ENCODE results near the gene BCR. TPM values are rescaled to one million over a fixed set of nuclear protein-coding genes. Genes with fewer than 3 reads are reported as not detected.

BCR gene
- total RNA-seq, 1 experiment from 2014 or later, result 27.0 TPM

DNA sequence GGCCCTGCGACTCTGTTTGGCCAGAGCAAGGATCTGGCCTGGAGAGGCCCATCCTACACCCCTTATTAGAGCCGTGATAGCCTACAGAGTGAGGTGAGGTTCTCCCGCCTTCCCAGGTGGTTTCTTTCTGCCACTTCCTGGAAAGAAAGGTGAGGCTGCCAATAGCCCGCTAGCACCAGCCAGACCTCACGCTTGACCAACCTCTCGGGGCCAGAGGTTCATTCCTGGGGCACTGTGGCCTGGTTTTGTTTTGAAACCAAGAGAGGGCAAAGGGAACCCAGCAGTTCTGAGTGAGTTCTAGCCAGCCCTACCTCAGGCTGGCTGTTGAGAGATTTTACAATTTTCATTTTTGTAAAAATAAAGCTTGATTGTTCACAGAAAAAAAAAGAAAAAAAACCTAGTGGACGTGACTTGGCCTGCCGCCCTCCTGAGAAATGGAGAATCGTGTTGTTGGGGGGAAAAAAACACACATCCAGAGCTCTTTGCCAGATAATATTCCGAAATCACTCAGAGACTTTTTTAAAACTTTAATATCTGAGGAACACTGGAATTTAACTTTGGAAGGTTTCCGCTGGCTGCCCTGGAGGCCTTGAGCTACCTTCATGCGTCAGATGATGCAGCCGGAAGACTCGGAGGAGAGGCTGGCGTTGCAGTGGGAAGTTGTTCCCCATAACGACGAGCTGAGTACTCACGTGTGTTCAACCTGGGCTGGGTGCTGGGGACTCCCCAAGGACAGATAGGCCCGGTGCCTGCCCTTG lies 84.5 kb downstream of the BCR start:
- H3K36me3 ChIP-seq, result peaks cover 82% of the 10 kb centered on the region
- no peak for DNase-seq (ENCODE audit: low read depth in 1 of 2, low spot score in 2 of 2)
- no peaks in the 10 kb centered on the region for H3K4me1 ChIP-seq (replicated peaks)
- H3K27me3 ChIP-seq (replicated peaks), result no peaks in the 10 kb centered on the region
- no peak overlapping the region for H3K27ac ChIP-seq
- no peak overlapping the region for H3K4me3 ChIP-seq
- H3K9me3 ChIP-seq (replicated peaks), result no peaks in the 10 kb centered on the region

DNA sequence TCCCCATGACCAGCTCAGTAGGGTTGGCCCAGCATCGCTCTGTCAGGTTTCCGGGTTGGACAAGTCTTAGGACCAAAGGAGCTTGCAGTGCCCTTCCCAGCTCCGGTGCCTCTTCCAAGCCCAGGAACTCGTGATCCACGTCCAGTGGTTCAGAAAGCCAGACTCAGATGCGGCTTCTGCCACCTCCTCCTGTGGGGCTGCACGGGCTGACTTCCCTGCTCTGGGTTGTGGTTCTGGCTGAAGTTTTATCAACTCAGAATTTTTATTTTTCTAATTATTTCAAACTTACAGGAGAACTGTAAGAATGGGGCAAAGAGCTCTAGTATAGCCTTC lies 85.0 kb downstream of the BCR start:
- Histone ChIP-seq H3K4me3 (no peak overlapping the region), H3K9me3 (replicated peaks) (no peaks in the 10 kb centered on the region), H3K36me3 (peaks cover 82% of the 10 kb centered on the region), H3K27ac (no peak overlapping the region), H3K27me3 (replicated peaks) (no peaks in the 10 kb centered on the region), H3K4me1 (replicated peaks) (no peaks in the 10 kb centered on the region)
- no peak for DNase-seq (ENCODE audit: low read depth in 1 of 2, low spot score in 2 of 2)

DNA sequence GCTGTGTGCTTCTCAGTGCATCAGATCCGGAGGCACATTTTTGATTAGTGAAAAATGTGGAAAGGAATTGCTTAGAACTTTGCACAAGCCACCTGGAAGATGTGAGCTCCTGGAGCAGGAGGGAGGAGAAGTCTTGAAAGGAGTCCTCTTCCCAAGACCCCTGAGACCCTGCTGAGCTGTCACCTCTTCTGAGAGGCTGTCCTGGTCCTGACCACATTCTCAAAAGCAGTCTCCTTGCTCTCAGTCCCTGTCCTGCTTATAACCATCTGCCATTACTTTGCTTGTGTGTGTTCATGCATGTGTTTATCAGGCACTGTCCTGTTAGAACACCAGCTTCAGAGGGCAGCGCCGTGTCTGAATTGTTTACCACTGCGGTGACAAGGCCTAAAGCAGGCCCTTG lies 86.5 kb downstream of the BCR start:
- H3K4me1 ChIP-seq (replicated peaks), result no peaks in the 10 kb centered on the region
- no peaks in the 10 kb centered on the region for H3K27me3 ChIP-seq (replicated peaks)
- H3K27ac ChIP-seq, result no peak overlapping the region
- DNase-seq (ENCODE audit: low read depth in 1 of 2, low spot score in 2 of 2), result no peak
- H3K4me3 ChIP-seq, result no peak overlapping the region
- no peaks in the 10 kb centered on the region for H3K9me3 ChIP-seq (replicated peaks)
- H3K36me3 ChIP-seq, result peaks cover 85% of the 10 kb centered on the region

DNA sequence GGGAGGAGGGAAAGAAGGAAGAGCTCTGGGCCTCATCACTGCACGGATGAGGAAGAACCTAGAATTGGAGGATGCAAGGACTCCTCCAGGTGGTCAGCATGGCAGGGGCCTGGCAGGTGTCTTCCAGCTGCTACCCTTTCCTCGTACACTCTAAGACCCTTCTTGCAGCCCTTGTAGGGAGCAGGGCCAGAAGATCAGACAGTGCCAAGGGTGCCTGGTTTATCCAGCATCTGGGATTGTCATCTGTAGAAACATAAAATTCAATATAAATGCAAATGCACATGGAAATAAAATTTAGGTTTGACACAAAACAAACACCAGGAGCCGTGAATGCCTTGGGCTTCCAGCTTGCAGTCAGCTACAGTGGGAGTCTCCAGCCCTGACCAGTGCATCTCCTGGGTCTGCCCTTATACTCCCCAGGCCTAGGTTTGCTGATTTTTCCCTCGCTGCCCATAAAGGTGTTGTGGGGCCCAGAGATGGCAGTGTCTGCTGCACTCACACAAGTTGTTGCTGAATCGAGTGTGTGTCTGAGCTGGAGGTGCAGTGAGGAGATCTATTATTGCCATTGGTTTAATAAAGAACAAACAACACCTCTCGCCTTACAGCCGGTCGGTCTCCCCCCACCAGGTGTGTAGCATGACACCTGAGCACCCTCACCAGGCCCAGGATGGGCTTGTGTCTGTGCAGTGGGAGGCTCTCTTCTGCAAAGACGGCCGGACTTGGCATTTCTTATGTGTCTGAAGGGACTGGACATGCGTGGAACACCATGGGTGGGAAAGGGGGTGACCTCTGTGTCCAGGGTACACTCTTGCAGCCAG lies 87.1 kb downstream of the BCR start:
- no peak overlapping the region for H3K4me3 ChIP-seq
- no peaks in the 10 kb centered on the region for H3K4me1 ChIP-seq (replicated peaks)
- H3K27ac ChIP-seq, result no peak overlapping the region
- H3K27me3 ChIP-seq (replicated peaks), result no peaks in the 10 kb centered on the region
- DNase-seq (ENCODE audit: low read depth in 1 of 2, low spot score in 2 of 2), result no peak
- H3K9me3 ChIP-seq (replicated peaks), result no peaks in the 10 kb centered on the region
- H3K36me3 ChIP-seq, result peaks cover 86% of the 10 kb centered on the region

DNA sequence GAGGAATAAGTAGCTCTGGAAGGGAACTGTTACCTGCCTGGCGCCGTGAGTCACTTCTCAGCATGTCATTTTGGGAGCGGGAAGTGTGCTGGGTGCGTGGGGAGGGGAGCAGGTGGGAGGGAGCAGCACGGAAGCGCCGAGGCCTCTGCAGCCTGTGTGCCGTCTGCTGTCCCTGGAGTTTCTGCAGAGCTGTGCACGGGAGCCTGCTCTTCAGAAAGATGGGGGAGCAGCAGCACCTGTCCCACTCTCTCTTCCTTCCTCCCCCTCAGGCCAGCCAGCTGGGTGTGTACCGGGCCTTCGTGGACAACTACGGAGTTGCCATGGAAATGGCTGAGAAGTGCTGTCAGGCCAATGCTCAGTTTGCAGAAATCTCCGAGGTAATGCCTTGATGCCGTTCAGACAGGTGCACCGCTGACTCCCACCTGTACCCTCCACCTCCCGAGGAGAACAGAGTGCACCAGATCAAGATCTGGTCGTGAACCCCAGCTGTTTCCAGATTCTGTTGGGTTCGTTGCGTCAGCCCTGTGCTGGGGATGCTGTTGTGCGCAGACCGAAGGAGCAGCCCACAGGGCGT lies 87.9 kb downstream of the BCR start:
- Histone ChIP-seq H3K27me3 (replicated peaks) (no peaks in the 10 kb centered on the region), H3K4me1 (replicated peaks) (no peaks in the 10 kb centered on the region), H3K4me3 (no peak overlapping the region), H3K9me3 (replicated peaks) (no peaks in the 10 kb centered on the region), H3K36me3 (peaks cover 88% of the 10 kb centered on the region), H3K27ac (no peak overlapping the region)
- DNase-seq (ENCODE audit: low read depth in 1 of 2, low spot score in 2 of 2), result no peak

DNA sequence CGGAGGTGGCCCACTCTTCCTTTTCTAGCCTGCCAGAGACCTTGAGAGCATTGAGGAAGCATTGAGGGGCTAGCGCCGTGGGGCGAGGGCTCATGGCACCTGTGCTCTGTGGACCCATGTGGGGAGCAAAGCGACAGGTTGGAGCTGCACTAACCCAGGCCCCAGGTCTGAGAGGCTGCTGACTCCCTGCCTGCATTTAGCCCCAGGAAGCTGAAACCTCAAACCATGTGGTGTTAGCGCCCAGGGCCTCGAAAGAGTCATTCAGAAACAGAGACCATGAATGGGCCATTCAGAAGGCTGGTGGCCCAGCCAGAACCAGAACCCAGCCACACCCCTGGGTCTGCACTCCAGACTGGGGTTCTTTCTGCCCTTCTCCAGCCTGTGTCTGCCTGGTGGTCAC lies 88.6 kb downstream of the BCR start:
- H3K36me3 ChIP-seq, result peaks cover 88% of the 10 kb centered on the region
- no peak for DNase-seq (ENCODE audit: low read depth in 1 of 2, low spot score in 2 of 2)
- H3K9me3 ChIP-seq (replicated peaks), result no peaks in the 10 kb centered on the region
- H3K27me3 ChIP-seq (replicated peaks), result no peaks in the 10 kb centered on the region
- H3K4me1 ChIP-seq (replicated peaks), result no peaks in the 10 kb centered on the region
- no peak overlapping the region for H3K27ac ChIP-seq
- H3K4me3 ChIP-seq, result no peak overlapping the region

DNA sequence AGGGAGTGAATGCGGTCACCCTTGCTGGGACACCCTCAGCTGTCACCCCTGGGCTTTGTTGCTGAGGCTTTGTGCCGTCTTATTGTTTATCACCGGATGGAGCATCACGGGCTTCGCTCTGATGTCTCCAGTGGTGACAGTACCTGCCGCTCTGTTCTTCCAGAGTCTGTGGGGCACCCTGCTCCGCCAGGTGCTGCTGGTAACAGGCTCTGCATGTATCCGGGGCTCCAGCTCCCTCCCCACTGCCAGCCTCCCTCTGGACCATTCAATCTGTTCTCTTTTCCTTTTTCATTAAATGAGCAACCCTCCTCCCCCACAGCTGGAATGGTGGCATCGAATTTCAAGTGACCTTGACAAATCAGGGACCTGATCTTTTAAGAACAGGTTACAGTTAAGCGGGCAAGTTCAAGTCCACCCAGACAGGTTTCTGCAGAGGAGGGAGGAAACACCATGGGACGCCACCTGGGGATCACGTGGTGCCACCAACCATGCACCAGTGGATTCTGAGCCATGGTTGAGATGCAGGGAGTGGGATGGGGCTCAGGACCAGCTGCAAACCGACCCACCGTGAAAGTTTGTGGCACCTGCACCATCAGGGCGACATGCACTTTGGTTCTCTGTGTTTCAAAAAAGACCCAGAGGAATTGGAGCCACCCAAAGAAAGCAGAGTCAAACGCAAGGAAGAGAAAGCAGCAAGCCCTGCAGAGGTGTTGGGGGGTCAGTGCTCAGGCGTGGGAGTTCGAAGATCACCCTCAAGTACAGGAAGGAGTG lies 89.3 kb downstream of the BCR start:
- Histone ChIP-seq H3K27ac (no peak overlapping the region), H3K4me3 (no peak overlapping the region), H3K27me3 (replicated peaks) (no peaks in the 10 kb centered on the region), H3K9me3 (replicated peaks) (no peaks in the 10 kb centered on the region), H3K36me3 (peaks cover 88% of the 10 kb centered on the region), H3K4me1 (replicated peaks) (no peaks in the 10 kb centered on the region)
- no peak for DNase-seq (ENCODE audit: low read depth in 1 of 2, low spot score in 2 of 2)

DNA sequence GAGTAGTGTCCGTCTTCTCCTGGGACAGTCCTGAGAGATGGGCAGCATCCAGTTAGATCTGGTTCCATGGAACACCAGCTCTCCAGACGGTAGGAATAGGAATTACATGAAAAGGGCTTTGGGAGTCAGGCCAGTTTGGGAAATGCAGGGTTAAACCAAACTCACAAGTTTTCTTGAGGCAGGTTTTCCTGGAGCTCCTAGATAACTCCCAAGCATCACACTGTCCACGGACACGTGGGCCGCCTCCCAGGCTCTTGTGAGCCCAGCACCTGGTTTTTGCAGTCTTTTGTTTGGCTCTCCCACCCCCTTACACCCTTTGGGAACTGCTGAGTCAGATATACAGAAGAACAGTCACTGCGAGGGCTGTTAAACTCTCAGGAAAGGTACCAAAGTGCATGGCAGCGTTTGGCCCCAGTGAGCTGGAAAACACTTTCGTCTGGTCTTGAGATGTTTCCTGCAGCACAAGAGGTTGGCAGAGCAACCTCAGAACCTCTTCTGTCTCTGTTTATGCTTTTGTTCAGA lies 90.0 kb downstream of the BCR start:
- no peak overlapping the region for H3K27ac ChIP-seq
- H3K9me3 ChIP-seq (replicated peaks), result no peaks in the 10 kb centered on the region
- peaks cover 86% of the 10 kb centered on the region for H3K36me3 ChIP-seq
- H3K4me3 ChIP-seq, result no peak overlapping the region
- H3K27me3 ChIP-seq (replicated peaks), result no peaks in the 10 kb centered on the region
- H3K4me1 ChIP-seq (replicated peaks), result no peaks in the 10 kb centered on the region
- DNase-seq (ENCODE audit: low read depth in 1 of 2, low spot score in 2 of 2), result no peak

DNA sequence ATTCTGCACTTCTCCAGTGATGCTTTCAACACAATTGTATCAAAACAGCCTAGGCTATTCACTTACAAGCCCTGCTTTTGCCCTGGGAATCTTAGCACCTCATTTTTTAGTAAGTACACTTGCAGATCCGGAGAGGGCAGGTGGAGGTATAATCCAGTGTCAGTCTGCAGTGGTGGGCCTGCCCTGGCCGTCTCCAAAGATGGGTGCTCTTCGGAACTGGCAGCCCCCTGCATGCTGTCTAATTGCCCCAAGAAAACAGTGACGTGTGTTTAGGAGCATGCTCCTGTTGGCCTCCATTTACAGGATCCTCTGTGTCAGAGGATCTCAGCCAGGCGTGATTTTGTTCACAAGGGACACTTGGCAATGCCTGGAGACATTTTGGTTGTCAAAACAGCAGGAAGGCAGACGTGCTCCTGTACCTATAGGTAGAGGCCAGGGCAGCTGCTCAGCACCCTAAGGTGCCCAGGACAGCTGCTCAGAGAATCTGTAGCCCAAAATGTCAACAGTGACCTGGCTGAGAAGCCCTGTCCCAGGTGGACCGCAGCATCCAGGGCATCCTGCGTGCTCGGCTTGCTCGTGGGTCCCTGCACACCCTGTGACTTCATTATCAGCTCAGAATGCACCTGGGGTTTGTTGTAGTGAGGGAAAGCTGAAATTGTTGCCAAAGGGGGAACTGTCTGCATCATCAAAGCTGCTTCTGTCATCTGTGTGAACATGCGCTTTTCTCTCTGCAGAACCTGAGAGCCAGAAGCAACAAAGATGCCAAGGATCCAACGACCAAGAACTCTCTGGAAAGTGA lies 90.7 kb downstream of the BCR start:
- no peaks in the 10 kb centered on the region for H3K9me3 ChIP-seq (replicated peaks)
- DNase-seq (ENCODE audit: low read depth in 1 of 2, low spot score in 2 of 2), result no peak
- H3K4me1 ChIP-seq (replicated peaks), result no peaks in the 10 kb centered on the region
- no peak overlapping the region for H3K4me3 ChIP-seq
- H3K27ac ChIP-seq, result no peak overlapping the region
- H3K27me3 ChIP-seq (replicated peaks), result no peaks in the 10 kb centered on the region
- H3K36me3 ChIP-seq, result peaks cover 83% of the 10 kb centered on the region

DNA sequence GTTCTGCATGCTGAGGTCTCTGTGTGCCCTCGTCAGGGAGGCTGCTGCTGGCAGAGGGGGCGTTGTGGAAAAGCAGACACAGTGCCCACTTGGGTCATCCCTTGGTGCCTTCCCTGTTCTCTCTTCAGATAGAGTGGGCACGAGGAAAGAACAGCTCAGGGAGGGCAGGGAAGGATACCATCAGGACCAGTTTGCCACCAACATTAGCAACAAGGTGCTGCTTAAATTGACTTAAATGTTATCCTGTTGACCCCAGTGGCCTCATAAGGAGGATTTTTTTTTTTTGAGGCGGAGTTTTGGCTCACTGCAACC lies 91.2 kb downstream of the BCR start:
- DNase-seq (ENCODE audit: low read depth in 1 of 2, low spot score in 2 of 2), result no peak
- H3K4me1 ChIP-seq (replicated peaks), result no peaks in the 10 kb centered on the region
- H3K36me3 ChIP-seq, result peaks cover 84% of the 10 kb centered on the region
- H3K4me3 ChIP-seq, result no peak overlapping the region
- no peaks in the 10 kb centered on the region for H3K27me3 ChIP-seq (replicated peaks)
- H3K27ac ChIP-seq, result no peak overlapping the region
- H3K9me3 ChIP-seq (replicated peaks), result no peaks in the 10 kb centered on the region

DNA sequence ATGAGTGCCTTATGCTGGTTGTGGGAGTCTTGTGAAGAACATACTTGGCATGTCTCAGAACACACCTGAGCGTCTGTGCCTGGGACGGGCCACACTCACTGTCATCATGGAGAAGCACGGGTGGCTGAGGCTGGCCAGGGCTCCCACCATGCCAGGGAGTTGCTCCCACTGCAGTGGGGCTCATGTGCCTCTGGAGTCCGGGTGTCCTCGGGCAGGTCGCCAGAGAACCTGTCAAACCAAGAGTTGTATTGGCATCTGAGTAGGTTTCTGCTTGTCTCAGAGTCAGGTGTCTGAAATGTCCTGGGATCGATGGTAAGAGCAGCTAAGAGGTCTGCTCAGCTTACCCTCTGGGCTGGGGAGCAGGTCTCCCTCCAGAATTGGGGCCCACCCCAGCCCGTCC lies 92.1 kb downstream of the BCR start:
- H3K27ac ChIP-seq, result no peak overlapping the region
- H3K4me1 ChIP-seq (replicated peaks), result no peaks in the 10 kb centered on the region
- no peaks in the 10 kb centered on the region for H3K27me3 ChIP-seq (replicated peaks)
- no peak overlapping the region for H3K4me3 ChIP-seq
- no peak for DNase-seq (ENCODE audit: low read depth in 1 of 2, low spot score in 2 of 2)
- peaks cover 81% of the 10 kb centered on the region for H3K36me3 ChIP-seq
- H3K9me3 ChIP-seq (replicated peaks), result no peaks in the 10 kb centered on the region

DNA sequence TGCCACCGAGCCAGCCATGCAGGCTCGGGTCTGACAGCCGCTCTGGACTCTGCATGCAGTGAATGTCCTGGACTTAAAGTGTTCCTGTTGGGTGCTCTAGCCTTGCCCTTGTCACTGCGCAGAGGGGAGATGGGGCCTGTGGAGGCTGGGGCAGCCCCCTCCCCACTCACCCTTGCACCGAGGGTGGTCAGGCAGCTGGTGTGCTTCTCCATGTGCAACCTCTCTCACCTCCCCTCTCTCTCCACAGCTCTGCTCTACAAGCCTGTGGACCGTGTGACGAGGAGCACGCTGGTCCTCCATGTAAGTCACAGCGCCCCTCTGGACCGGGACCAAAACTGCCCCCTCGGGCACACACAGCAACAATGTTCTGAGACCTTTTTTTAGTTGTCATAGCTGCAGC lies 92.5 kb downstream of the BCR start:
- Histone ChIP-seq H3K4me1 (replicated peaks) (no peaks in the 10 kb centered on the region), H3K27ac (no peak overlapping the region), H3K4me3 (no peak overlapping the region), H3K9me3 (replicated peaks) (no peaks in the 10 kb centered on the region), H3K27me3 (replicated peaks) (no peaks in the 10 kb centered on the region), H3K36me3 (peaks cover 82% of the 10 kb centered on the region)
- no peak for DNase-seq (ENCODE audit: low read depth in 1 of 2, low spot score in 2 of 2)

DNA sequence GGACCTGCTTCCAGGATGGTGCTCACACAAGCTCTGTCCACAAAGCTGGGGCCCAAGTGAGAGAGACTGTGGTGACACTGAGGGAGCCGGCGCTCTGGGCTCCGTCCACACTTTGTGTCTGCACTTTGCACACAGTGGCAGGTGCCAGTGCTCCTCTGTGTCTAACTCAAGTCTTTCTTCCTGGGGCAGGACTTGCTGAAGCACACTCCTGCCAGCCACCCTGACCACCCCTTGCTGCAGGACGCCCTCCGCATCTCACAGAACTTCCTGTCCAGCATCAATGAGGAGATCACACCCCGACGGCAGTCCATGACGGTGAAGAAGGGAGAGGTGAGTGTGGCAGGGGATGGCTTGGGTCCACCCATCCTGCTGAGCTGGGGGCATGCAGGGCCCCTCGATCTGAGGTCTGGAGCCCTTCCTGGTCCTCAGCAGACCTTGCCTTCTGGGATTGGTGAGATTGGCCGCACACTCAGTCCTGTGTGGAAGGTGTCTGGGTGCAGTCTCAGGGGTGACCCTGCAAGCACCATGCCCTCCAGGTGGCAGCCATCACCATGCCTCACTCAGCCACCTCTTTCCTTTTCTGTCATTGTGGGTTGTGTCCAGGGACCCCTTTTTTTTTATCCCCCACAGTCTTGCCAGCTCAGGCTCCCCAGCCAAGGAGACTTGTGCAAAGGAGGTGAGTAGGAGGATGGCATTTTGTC lies 93.3 kb downstream of the BCR start:
- H3K9me3 ChIP-seq (replicated peaks), result no peaks in the 10 kb centered on the region
- H3K4me3 ChIP-seq, result no peak overlapping the region
- peaks cover 82% of the 10 kb centered on the region for H3K36me3 ChIP-seq
- no peak for DNase-seq (ENCODE audit: low read depth in 1 of 2, low spot score in 2 of 2)
- no peaks in the 10 kb centered on the region for H3K27me3 ChIP-seq (replicated peaks)
- no peaks in the 10 kb centered on the region for H3K4me1 ChIP-seq (replicated peaks)
- no peak overlapping the region for H3K27ac ChIP-seq

Measured in SJSA1 (cell line).